LNCaP clone FGC (cell line): ENCODE results near the gene UAP1L1.

Source experiments
- DNase-seq: peaks from one replicate; pipeline ENCODE4 v3.0.0-alpha.2; 2011; ENCODE audit warnings: low read depth
- H3K4me3 ChIP-seq: 2 replicates; pipeline ENCODE4 v1.5.1; 2011; ENCODE audit warnings: mild to moderate bottlenecking, low read depth, low read length, control low read depth
- TF ChIP-seq, protein P1 (sequence below): IDR thresholded peaks from 2 replicates; pipeline ENCODE4 v1.5.1; 2012; ENCODE audit warnings: mild to moderate bottlenecking; ENCODE audit not compliant: control insufficient read depth, insufficient read depth; ENCODE audit errors: extremely low read depth

UAP1L1 gene

GRCh38 chr9:137067860-137068538 is 9.3 kb upstream of the UAP1L1 start:
- H3K4me3 ChIP-seq: peak overlapping the region; percentile 64
- TF ChIP-seq, protein P1, sequence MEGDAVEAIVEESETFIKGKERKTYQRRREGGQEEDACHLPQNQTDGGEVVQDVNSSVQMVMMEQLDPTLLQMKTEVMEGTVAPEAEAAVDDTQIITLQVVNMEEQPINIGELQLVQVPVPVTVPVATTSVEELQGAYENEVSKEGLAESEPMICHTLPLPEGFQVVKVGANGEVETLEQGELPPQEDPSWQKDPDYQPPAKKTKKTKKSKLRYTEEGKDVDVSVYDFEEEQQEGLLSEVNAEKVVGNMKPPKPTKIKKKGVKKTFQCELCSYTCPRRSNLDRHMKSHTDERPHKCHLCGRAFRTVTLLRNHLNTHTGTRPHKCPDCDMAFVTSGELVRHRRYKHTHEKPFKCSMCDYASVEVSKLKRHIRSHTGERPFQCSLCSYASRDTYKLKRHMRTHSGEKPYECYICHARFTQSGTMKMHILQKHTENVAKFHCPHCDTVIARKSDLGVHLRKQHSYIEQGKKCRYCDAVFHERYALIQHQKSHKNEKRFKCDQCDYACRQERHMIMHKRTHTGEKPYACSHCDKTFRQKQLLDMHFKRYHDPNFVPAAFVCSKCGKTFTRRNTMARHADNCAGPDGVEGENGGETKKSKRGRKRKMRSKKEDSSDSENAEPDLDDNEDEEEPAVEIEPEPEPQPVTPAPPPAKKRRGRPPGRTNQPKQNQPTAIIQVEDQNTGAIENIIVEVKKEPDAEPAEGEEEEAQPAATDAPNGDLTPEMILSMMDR: peak; percentile 71
- DNase-seq: peak; percentile 72

GRCh38 chr9:137068539-137069507 is 8.5 kb upstream of the UAP1L1 start:
- no peak for DNase-seq
- H3K4me3 ChIP-seq: peak overlapping the region; percentile 64
- TF ChIP-seq, protein P1: no peak

DNA sequence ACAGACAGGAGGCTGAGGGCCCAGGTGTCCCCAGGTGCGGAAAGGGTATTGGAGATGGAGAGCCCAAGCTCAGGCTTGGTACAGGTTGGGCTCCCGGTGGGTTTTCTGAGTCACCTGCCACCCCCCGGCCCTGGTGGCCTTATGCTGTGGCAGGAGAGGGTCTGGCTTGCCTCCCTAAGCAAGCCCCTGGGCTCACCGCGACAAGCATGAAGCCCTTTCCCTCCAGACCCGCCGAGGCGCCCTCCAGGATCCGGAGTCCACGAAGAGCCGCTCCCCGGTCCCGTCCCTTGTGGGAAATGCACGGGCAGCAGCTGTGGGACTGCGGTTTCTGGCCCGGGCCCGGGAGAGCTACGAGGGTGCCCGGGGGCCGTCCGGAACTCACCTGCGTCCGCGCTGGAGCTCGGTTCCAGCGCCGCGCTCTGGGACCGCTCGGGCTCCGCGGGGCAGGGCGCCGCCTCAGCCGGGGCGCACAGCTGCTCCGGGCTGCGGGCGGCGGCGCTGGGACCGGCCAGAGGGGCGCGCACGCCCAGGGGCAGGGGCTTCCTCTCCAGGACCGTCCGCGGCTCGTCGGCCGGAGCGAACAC is 7.7 kb upstream of the UAP1L1 start:
- peak overlapping the region; percentile 64 for H3K4me3 ChIP-seq
- no peak for DNase-seq
- TF ChIP-seq, protein P1: no peak

- H3K4me3 ChIP-seq: peak within 1 kb of the TSS; percentile 64
- peak; percentile 89 for DNase-seq
- TF ChIP-seq, protein P1: no peak
Measured at GRCh38 chr9:137070201-137070905, 7.0 kb upstream of the UAP1L1 start, which contains the start of gene SAPCD2. SAPCD2 (minus strand) TSS chr9:137070557; CDS start chr9:137070460, 97 bp downstream.

GRCh38 chr9:137070906-137071275 is 6.4 kb upstream of the UAP1L1 start:
- peak overlapping the region; percentile 64 for H3K4me3 ChIP-seq
- TF ChIP-seq, protein P1: no peak
- DNase-seq: no peak

GRCh38 chr9:137071282-137071681 is 6.0 kb upstream of the UAP1L1 start:
- no peak for DNase-seq
- TF ChIP-seq, protein P1: no peak
- H3K4me3 ChIP-seq: peak overlapping the region; percentile 64
